Measurements from ENCODE around the gene EFHC1.

Gene EFHC1

DNA sequence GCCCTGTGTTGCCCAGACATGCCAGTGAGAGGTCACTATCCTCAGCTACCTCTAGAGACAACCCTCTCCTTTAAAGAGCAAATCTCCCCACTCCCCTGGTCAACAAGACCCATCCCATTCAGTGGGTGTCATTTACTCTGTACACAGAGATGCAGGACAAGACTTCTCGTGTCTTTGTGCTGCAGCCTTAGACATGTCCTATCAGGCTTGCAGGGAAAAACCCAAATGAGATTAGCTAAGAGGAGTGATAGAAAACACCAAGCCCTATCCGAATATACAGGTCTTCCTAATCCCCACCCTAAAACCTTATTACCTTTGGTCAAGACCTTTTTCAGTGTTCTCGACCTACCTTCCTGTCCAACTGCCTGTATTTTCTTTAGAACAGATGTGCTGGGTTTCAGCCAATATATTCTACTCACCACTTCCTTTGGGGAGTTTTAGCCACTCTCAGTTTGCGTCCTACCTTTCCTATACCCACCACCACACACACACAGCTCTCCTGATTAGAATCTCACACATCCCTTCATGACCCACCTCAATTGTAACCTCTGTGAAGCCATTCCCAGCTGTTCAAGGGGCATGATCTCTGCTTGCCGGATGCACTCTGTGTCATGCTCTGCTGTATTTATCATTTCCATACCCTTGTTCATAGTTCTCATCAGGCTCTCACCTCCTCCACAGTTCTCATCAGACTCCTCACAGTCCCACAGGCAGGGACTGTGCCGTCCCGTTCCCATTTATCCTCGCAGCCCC is 117.0 kb downstream of the EFHC1 start:
- TF ChIP-seq, protein P1, sequence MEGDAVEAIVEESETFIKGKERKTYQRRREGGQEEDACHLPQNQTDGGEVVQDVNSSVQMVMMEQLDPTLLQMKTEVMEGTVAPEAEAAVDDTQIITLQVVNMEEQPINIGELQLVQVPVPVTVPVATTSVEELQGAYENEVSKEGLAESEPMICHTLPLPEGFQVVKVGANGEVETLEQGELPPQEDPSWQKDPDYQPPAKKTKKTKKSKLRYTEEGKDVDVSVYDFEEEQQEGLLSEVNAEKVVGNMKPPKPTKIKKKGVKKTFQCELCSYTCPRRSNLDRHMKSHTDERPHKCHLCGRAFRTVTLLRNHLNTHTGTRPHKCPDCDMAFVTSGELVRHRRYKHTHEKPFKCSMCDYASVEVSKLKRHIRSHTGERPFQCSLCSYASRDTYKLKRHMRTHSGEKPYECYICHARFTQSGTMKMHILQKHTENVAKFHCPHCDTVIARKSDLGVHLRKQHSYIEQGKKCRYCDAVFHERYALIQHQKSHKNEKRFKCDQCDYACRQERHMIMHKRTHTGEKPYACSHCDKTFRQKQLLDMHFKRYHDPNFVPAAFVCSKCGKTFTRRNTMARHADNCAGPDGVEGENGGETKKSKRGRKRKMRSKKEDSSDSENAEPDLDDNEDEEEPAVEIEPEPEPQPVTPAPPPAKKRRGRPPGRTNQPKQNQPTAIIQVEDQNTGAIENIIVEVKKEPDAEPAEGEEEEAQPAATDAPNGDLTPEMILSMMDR (IDR thresholded peaks at IDR 0.05; ENCODE audit: borderline replicate concordance, insufficient read depth, low read depth, low read length): no peak
- no peak overlapping the region for H3K4me3 ChIP-seq (ENCODE audit: low read depth, low read length)

DNA sequence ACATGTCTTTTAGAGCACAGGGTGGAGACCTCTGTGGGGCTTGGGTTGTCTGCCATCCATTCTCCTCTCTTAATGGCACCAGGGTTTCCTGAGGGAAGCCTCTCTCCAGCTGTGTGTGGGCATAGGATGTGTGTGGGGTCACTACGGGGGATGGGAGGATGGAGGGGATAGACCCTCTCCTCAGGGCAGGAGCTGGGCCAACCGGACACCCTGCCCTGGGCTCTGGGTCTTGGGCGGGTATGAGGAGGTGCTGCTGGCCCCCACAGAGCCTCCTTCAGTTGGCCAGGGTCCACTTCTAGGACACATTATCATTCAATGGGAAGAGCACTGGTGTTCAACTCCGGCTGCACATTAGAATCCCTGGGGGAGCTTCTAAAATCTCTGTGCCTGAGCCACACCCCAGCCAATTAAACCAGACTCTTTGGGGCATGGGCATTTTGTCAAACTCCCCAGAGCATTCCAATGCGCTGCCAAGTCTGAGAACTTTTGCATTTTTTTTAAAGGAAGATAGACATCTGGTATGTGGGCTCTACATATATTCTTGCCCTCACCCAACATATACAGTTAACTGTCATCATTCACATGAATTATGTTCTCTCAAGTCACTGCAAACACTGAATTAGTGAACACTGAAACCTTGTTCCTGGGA is 118.2 kb downstream of the EFHC1 start:
- H3K4me3 ChIP-seq (ENCODE audit: low read depth, low read length): no peak overlapping the region
- TF ChIP-seq, protein P1 (IDR thresholded peaks at IDR 0.05; ENCODE audit: borderline replicate concordance, insufficient read depth, low read depth, low read length): no peak

DNA sequence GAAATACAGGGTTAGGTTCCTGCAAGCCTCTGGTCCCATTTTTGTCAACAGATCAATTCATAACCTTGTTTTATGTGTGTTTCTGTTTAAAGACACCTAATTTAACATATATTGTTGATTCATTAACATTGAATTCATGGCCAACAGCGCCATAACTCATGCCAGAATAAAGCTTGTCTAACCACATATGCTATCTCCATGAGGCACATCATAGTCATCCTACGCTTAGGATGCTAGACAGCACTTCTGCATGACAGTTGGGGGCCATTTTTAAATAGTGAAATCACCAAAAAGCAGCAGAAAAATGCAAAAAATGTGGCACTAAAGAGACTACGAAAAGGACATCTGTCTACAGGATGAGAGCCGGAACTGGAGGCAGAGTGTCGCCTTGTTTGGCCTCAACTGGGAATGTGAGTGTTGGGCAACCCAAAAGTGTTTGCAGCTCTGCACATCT is 118.8 kb downstream of the EFHC1 start:
- TF ChIP-seq, protein P1 (IDR thresholded peaks at IDR 0.05; ENCODE audit: borderline replicate concordance, insufficient read depth, low read depth, low read length): no peak
- H3K4me3 ChIP-seq (ENCODE audit: low read depth, low read length): no peak overlapping the region

DNA sequence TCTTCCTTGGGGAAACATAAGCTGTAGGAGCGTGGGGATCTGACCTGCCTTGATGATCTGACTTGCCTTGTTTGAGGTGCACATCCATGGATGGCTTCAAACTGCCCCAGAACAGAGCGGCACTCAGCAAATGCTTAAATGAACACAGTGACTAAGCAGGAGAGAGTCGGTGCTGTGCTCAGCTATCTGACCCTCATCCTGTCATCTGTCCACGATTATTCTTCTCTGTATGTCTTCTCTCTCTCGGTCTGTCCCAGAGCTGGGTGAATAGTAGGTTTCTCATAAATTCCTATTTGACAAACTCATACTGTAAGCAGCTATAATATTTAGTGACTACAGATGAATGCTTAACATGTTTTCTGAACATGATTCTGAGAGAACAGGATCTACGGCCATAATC is 119.5 kb downstream of the EFHC1 start:
- TF ChIP-seq, protein P1 (IDR thresholded peaks at IDR 0.05; ENCODE audit: borderline replicate concordance, insufficient read depth, low read depth, low read length): no peak
- H3K4me3 ChIP-seq (ENCODE audit: low read depth, low read length): no peak overlapping the region

DNA sequence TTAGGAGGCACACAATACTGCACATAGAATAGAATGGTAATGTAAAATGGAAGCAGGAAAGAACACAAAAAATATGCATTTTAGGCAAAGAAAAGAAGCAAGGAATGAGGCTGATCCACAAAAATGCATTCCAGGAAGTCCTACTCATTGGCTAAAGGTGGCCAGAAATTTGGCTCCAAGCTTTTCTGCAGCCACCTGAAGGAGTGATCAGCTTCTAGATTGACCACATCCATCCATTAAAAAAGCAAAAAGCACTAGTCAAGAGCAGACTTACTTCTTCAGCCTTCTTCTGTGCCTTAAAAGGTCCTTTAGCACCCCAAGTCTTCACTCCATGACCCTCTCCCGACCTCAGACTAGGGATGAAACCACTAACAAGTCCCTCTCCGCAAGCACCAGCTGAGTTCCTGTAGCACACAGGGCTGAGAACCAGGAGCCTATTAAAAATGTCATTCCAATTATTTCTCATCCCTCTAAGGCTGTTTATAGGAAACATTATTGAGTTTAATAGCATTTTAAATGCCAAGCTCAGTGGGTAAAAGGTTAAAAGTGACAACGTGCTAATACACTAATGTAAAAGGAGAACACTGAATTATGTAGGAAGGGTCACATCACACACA is 120.3 kb downstream of the EFHC1 start:
- no peak overlapping the region for H3K4me3 ChIP-seq (ENCODE audit: low read depth, low read length)
- TF ChIP-seq, protein P1 (IDR thresholded peaks at IDR 0.05; ENCODE audit: borderline replicate concordance, insufficient read depth, low read depth, low read length): no peak

DNA sequence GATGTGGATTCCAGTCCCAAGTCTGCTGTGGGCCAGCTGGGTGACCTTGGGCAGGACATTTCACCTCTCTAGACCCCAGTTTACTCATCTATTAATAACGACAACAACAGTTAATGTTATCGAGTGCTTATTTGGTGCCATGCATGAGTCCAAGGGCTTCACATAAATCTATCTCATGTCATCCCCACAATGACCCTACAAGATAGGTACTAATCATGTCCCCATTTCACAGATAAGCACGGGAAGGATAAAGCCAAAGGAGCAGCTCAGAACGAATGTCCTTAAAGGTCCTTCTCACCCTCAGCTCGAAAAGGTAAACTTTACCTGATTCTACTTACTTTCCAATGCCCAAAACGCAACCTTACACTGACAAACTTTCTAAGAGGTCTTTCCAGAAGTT is 121.0 kb downstream of the EFHC1 start:
- no peak overlapping the region for H3K4me3 ChIP-seq (ENCODE audit: low read depth, low read length)
- TF ChIP-seq, protein P1 (IDR thresholded peaks at IDR 0.05; ENCODE audit: borderline replicate concordance, insufficient read depth, low read depth, low read length): no peak

Measured in GM12875 (cell line).